Mammary epithelial cell (primary cell): ENCODE measurements around the gene KMT2B.

Source experiments
- CTCF ChIP-seq, 2 donors: IDR thresholded peaks in 1 of 2; conservative IDR thresholded peaks in 1 of 2; 2 replicates each; pipeline ENCODE4 v1.5.1; 2011 to 2012; ENCODE audit warnings: inconsistent platforms in 2 of 2, low read length in 2 of 2, mild to moderate bottlenecking in 2 of 2, control low read depth in 1 of 2, low read depth in 1 of 2; ENCODE audit not compliant: insufficient read depth in 1 of 2; ENCODE audit errors: extremely low read depth in 1 of 2
- EZH2 ChIP-seq: IDR thresholded peaks from 2 replicates; pipeline ENCODE4 v1.6.1; 2012; ENCODE audit warnings: low read length, inconsistent platforms, borderline replicate concordance

- TF ChIP-seq CTCF (conservative IDR thresholded peaks at IDR 0.05 in 1 of 2, IDR thresholded peaks at IDR 0.05 in 1 of 2; ENCODE audit: extremely low read depth in 1 of 2, insufficient read depth in 1 of 2, low read depth in 1 of 2, low read length in 2 of 2), result no peak
- no peak for TF ChIP-seq EZH2
Measured at GRCh38 chr19:35755550-35756376, 38.0 kb downstream of the KMT2B start.
